ENCODE results near the gene ANO7.

ANO7 gene

DNA sequence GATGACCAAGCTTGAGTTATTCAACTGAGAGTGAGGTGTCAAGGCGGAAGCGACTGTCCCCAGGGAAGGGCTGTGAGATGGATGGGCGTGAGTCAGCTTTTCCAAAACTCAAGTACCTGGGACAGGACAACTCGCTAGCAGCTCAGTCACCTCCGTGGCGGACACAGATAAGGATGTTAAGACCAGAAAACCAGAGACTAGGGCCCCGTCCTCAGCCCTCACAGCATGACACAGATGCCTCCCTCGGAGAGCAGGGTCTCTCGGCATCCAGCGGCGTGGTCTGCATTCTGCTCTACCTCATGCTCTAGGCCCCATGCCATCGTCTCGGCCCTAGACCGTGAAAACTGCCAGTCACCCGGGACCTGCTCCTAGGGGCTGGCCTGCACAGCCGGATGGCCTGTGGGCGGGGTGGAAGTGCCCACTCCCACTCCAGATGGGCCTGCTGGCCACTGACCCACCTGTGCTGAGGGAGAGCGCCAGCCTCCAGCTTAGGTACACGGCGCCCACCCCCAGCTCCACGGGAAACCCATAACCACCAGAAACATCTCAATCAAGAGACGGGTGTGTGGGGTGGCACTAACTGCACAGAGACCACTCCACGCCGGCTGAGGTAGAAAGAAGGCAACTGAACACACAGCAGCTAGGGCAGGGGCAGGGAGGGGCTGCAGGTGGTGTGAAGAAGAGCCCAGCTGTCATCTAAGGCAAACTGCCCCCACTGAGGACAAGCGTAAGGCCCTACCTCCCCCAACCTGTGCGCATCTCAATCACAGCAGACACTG is 39.8 kb downstream of the ANO7 start:
- TF ChIP-seq CTCF (IDR thresholded peaks at IDR 0.05; ENCODE audit: low read length) (no peak), EZH2 (IDR thresholded peaks at IDR 0.05; ENCODE audit: borderline replicate concordance, low read length) (no peak)
- Histone ChIP-seq H3K9me3 (ENCODE audit: low read length) (no peaks in the 10 kb centered on the region), H3K36me3 (ENCODE audit: insufficient read depth, low read length) (peaks cover 67% of the 10 kb centered on the region), H3K79me2 (ENCODE audit: insufficient read depth, low read length) (no peaks in the 10 kb centered on the region), H4K20me1 (ENCODE audit: insufficient read depth, low read length) (no peaks in the 10 kb centered on the region), H3K4me1 (ENCODE audit: insufficient read depth, low read length, severe bottlenecking) (peaks cover 2% of the 10 kb centered on the region), H3K4me3 (ENCODE audit: low read depth, low read length, poor library complexity, severe bottlenecking) (no peak overlapping the region), H3K9ac (ENCODE audit: low read length) (no peak overlapping the region), H3F3A (ENCODE audit: insufficient read depth, low read length) (no peaks in the 10 kb centered on the region), H3K4me2 (ENCODE audit: low read length) (no peak overlapping the region), H3K27me3 (ENCODE audit: insufficient read depth, low read length) (no peaks in the 10 kb centered on the region), H3K9me2 (ENCODE audit: low read depth, low read length) (no peaks in the 10 kb centered on the region), H2AFZ (ENCODE audit: low read length) (no peak overlapping the region), H3K27ac (ENCODE audit: low read depth, low read length, poor library complexity, severe bottlenecking) (no peak overlapping the region)

DNA sequence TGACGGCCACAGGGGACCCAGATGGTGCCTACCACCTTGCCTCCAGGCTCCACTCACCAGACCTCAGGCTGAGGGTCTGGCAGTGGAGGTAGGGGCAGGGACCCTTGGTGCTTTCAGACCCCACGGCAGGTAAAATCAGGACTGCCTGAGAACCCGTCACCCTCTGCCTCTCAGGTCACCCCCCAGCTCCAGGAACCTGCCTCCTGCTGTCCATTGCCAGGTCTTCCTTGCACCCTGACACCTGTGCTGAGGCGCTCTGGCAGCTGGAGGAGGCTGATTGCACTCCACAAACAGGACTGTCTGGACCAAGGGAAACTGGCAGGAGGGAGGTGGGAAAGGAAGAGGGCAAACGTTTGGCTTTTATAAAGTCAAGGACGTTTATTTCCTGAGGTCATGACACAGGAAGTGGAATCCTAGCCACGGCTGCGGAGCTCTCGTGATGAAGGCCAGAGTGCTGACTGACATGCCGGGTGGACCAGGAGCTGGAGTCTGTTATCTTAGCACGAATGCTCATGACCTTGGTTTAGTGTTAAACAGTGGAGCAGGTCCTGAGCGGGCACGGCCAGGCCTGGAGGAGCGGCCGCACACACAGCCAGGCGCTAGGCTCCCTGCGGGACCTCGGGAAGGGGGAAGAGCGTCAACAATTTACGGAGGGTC is 40.5 kb downstream of the ANO7 start:
- Histone ChIP-seq H3K27ac (ENCODE audit: low read depth, low read length, poor library complexity, severe bottlenecking) (no peak overlapping the region), H3K9me2 (ENCODE audit: low read depth, low read length) (no peaks in the 10 kb centered on the region), H3K36me3 (ENCODE audit: insufficient read depth, low read length) (peaks cover 73% of the 10 kb centered on the region), H3K79me2 (ENCODE audit: insufficient read depth, low read length) (no peaks in the 10 kb centered on the region), H2AFZ (ENCODE audit: low read length) (no peak overlapping the region), H3K4me1 (ENCODE audit: insufficient read depth, low read length, severe bottlenecking) (no peaks in the 10 kb centered on the region), H4K20me1 (ENCODE audit: insufficient read depth, low read length) (no peaks in the 10 kb centered on the region), H3K4me3 (ENCODE audit: low read depth, low read length, poor library complexity, severe bottlenecking) (no peak overlapping the region), H3K9me3 (ENCODE audit: low read length) (no peaks in the 10 kb centered on the region), H3F3A (ENCODE audit: insufficient read depth, low read length) (no peaks in the 10 kb centered on the region), H3K9ac (ENCODE audit: low read length) (no peak overlapping the region), H3K4me2 (ENCODE audit: low read length) (no peak overlapping the region), H3K27me3 (ENCODE audit: insufficient read depth, low read length) (no peaks in the 10 kb centered on the region)
- no peak for TF ChIP-seq CTCF (IDR thresholded peaks at IDR 0.05; ENCODE audit: low read length)
- TF ChIP-seq EZH2 (IDR thresholded peaks at IDR 0.05; ENCODE audit: borderline replicate concordance, low read length) = no peak

DNA sequence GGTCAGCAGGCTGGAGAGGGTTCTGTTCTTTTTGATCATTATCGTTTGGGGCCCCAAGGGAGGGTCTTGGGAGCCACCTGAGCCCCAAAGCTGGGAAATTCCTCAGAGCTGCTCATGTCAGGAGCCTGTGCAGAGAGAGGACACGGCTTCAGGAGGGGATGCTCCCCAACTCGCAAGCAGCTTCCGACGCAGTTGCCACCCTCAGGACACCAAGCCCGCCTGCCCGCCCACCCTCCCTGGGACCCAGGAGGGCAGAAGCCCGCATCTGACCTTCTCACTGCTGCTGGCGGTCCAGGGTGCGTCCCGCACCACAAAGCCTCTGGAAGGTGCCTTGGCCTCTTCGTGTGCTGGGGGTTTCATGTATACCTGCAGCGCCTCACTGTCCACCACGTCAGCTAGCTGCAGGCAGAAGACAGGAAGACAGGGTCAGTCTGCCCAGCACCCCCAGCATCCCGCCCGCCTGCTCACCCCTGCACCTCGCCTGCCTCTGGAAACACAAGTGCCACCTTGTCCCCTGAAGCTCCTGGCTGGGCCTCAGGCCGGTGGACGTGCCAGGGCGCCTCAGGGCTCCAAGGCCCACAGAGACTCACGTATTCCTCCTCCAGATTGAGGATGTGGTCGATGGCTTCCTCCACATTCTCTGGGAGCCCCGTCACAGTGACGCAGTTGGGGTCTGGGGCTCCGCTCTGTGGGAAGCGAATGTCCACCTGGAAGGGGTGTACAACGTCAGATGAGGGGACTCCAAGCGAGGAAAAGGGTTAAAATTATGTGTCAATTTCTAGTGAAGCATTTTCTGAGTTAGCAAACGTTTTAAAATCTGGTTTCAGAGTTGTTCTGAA is 41.3 kb downstream of the ANO7 start:
- Histone ChIP-seq H3K4me1 (ENCODE audit: insufficient read depth, low read length, severe bottlenecking) (no peaks in the 10 kb centered on the region), H2AFZ (ENCODE audit: low read length) (no peak overlapping the region), H3K9me2 (ENCODE audit: low read depth, low read length) (no peaks in the 10 kb centered on the region), H3K9ac (ENCODE audit: low read length) (no peak overlapping the region), H4K20me1 (ENCODE audit: insufficient read depth, low read length) (no peaks in the 10 kb centered on the region), H3K4me3 (ENCODE audit: low read depth, low read length, poor library complexity, severe bottlenecking) (no peak overlapping the region), H3K4me2 (ENCODE audit: low read length) (no peak overlapping the region), H3K27me3 (ENCODE audit: insufficient read depth, low read length) (no peaks in the 10 kb centered on the region), H3K9me3 (ENCODE audit: low read length) (no peaks in the 10 kb centered on the region), H3F3A (ENCODE audit: insufficient read depth, low read length) (no peaks in the 10 kb centered on the region), H3K27ac (ENCODE audit: low read depth, low read length, poor library complexity, severe bottlenecking) (no peak overlapping the region), H3K36me3 (ENCODE audit: insufficient read depth, low read length) (peaks cover 80% of the 10 kb centered on the region), H3K79me2 (ENCODE audit: insufficient read depth, low read length) (no peaks in the 10 kb centered on the region)
- TF ChIP-seq EZH2 (IDR thresholded peaks at IDR 0.05; ENCODE audit: borderline replicate concordance, low read length) = no peak
- no peak for TF ChIP-seq CTCF (IDR thresholded peaks at IDR 0.05; ENCODE audit: low read length)
